ENCODE results near the gene RTKN. TPM values are rescaled to one million over a fixed set of nuclear protein-coding genes. Genes with fewer than 3 reads are reported as not detected.

RTKN gene
- total and polyA plus RNA-seq, 9 of the 15 experiments (the other 6 are each of a cell fraction or from before 2014, with no cell fraction given), result 0.14 to 6.9 (median 3.6) TPM

GRCh38 chr2:74399785-74400184 is 42.0 kb downstream of the RTKN start:
- FAIRE-seq, result peak; percentile 77
- in situ Hi-C loops (cut with MboI), result no loop called here
- Histone ChIP-seq H3K27me3 (ENCODE audit: control insufficient read depth in 2 of 2, insufficient read depth in 2 of 2, low read length in 2 of 2) (no peaks in the 10 kb centered on the region), H3K9me3 (replicated peaks; ENCODE audit: control insufficient read depth, insufficient read depth, low read depth, low read length) (no peaks in the 10 kb centered on the region), H3K4me2 (ENCODE audit: insufficient read depth, low read length) (no peak overlapping the region), H4K20me1 (replicated peaks; ENCODE audit: control insufficient read depth, insufficient read depth, low read length) (no peaks in the 10 kb centered on the region), H3K9ac (ENCODE audit: insufficient read depth in 1 of 2, low read depth in 2 of 2, low read length in 2 of 2) (no peak overlapping the region), H3K4me1 (replicated peaks in 1 of 2; ENCODE audit: control insufficient read depth in 2 of 2, insufficient read depth in 2 of 2, low read length in 2 of 2) (no peaks in the 10 kb centered on the region), H2AFZ (ENCODE audit: low read depth, low read length) (peak overlapping the region; percentile 70), H3K36me3 (ENCODE audit: control insufficient read depth, insufficient read depth, low read length) (no peaks in the 10 kb centered on the region), H3K79me2 (ENCODE audit: control insufficient read depth, insufficient read depth, low read length) (no peaks in the 10 kb centered on the region), H3K9me1 (ENCODE audit: control insufficient read depth, insufficient read depth, low read length) (no peaks in the 10 kb centered on the region), H3K27ac (ENCODE audit: extremely low read depth, low read depth, low read length) (no peak overlapping the region), H3K4me3 (no peak overlapping the region)
- BruUV-seq (replicated peaks), result no TSS peak
- CTCF ChIA-PET (ENCODE audit: low intra/inter-chr PET ratio), result interaction anchor here (0.6 to 1.2 kb wide), 4 partner anchors 10 to 150 kb away, joined by 3 to 7 read pairs (median 4); no protein-coding TSS in a partner anchor
- peak; percentile 93 for ATAC-seq
- intact Hi-C loops (cut with micrococcal nuclease), result loop anchor here (2.0 to 10.0 kb wide), 3 partner anchors 67 to 575 kb away; partner anchors contain the start of genes MRPL53 and STAMBP
- POLR2A ChIA-PET, result interaction anchor here (0.8 to 1.2 kb wide), 3 partner anchors 8 to 13 kb away, joined by 3 read pairs; no protein-coding TSS in a partner anchor
- peak; percentile 54 to 65 (median 58) for DNase-seq (ENCODE audit: extremely low read depth in 1 of 4, low spot score in 3 of 4)
- TF ChIP-seq RAD21 (CRISPR knock-in tag; conservative IDR thresholded peaks at IDR 0.05 in 1 of 2, IDR thresholded peaks at IDR 0.05 in 1 of 2) (peak; percentile 61 to 78), SMC3 (conservative IDR thresholded peaks at IDR 0.05; ENCODE audit: insufficient read depth, low read depth, low read length) (peak; percentile 39; the same call in 1 of the 2 replicates), SNRNP70 (optimal IDR thresholded peaks at IDR 0.05; ENCODE audit: low read depth, low read length) (no peak), ARID3A (IDR thresholded peaks at IDR 0.05; ENCODE audit: borderline replicate concordance, low read depth, low read length) (no peak), SMAD3 (CRISPR knock-in tag; conservative IDR thresholded peaks at IDR 0.05) (0 out of 2 replicates have a peak, but pooled peaks have one; percentile 15)
- TF ChIP-seq, protein P1, sequence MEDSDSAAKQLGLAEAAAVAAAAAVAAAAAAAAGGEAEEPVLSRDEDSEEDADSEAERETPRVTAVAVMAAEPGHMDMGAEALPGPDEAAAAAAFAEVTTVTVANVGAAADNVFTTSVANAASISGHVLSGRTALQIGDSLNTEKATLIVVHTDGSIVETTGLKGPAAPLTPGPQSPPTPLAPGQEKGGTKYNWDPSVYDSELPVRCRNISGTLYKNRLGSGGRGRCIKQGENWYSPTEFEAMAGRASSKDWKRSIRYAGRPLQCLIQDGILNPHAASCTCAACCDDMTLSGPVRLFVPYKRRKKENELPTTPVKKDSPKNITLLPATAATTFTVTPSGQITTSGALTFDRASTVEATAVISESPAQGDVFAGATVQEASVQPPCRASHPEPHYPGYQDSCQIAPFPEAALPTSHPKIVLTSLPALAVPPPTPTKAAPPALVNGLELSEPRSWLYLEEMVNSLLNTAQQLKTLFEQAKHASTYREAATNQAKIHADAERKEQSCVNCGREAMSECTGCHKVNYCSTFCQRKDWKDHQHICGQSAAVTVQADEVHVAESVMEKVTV (CRISPR knock-in tag; IDR thresholded peaks at IDR 0.05), result 0 out of 2 replicates have a peak, but pooled peaks have one; percentile 14
- TF ChIP-seq, protein P2, sequence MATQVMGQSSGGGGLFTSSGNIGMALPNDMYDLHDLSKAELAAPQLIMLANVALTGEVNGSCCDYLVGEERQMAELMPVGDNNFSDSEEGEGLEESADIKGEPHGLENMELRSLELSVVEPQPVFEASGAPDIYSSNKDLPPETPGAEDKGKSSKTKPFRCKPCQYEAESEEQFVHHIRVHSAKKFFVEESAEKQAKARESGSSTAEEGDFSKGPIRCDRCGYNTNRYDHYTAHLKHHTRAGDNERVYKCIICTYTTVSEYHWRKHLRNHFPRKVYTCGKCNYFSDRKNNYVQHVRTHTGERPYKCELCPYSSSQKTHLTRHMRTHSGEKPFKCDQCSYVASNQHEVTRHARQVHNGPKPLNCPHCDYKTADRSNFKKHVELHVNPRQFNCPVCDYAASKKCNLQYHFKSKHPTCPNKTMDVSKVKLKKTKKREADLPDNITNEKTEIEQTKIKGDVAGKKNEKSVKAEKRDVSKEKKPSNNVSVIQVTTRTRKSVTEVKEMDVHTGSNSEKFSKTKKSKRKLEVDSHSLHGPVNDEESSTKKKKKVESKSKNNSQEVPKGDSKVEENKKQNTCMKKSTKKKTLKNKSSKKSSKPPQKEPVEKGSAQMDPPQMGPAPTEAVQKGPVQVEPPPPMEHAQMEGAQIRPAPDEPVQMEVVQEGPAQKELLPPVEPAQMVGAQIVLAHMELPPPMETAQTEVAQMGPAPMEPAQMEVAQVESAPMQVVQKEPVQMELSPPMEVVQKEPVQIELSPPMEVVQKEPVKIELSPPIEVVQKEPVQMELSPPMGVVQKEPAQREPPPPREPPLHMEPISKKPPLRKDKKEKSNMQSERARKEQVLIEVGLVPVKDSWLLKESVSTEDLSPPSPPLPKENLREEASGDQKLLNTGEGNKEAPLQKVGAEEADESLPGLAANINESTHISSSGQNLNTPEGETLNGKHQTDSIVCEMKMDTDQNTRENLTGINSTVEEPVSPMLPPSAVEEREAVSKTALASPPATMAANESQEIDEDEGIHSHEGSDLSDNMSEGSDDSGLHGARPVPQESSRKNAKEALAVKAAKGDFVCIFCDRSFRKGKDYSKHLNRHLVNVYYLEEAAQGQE (IDR thresholded peaks at IDR 0.05; ENCODE audit: borderline replicate concordance), result peak; percentile 62; the same call in 1 of the 2 replicates
- TF ChIP-seq, protein P2 (CRISPR knock-in tag; IDR thresholded peaks at IDR 0.05; ENCODE audit: low read depth), result no peak

Data from K562 (cell line).